Nephron progenitor cell (in vitro differentiated cells): ENCODE data around the gene RALGAPB.
A peak's percentile ranks its signal among the peaks of the same experiment; 100 is the strongest.

ENCODE experiments used
- DNase-seq: peaks from one replicate; pipeline ENCODE4 v3.0.0; 2021
- H3K27ac Mint-ChIP-seq: 2 replicates; pipeline ENCODE4 v1.8.0; 2021; ENCODE audit warnings: mild to moderate bottlenecking, moderate library complexity, mixed read lengths
- H3K27me3 Mint-ChIP-seq: 2 replicates; pipeline ENCODE4 v1.8.0; 2021; ENCODE audit warnings: mild to moderate bottlenecking, low read depth, mixed read lengths; ENCODE audit not compliant: poor library complexity
- H3K36me3 Mint-ChIP-seq: 2 replicates; pipeline ENCODE4 v1.8.0; 2021; ENCODE audit warnings: low read depth, mixed read lengths
- H3K4me1 Mint-ChIP-seq: 2 replicates; pipeline ENCODE4 v1.8.0; 2021; ENCODE audit warnings: mixed read lengths
- H3K4me3 Mint-ChIP-seq: 2 replicates; pipeline ENCODE4 v1.8.0; 2021; ENCODE audit warnings: mild to moderate bottlenecking, moderate library complexity, mixed read lengths
- H3K9me3 Mint-ChIP-seq: 2 replicates; pipeline ENCODE4 v1.8.0; 2021; ENCODE audit warnings: mild to moderate bottlenecking, moderate library complexity, mixed read lengths
- TF ChIP-seq, protein P1 (sequence below): fragments of 200-600 bp; sonication (generic); IDR thresholded peaks from 2 replicates; pipeline ENCODE4 v1.5.0; 2021; ENCODE audit warnings: antibody characterized with exemption

Gene RALGAPB

DNA sequence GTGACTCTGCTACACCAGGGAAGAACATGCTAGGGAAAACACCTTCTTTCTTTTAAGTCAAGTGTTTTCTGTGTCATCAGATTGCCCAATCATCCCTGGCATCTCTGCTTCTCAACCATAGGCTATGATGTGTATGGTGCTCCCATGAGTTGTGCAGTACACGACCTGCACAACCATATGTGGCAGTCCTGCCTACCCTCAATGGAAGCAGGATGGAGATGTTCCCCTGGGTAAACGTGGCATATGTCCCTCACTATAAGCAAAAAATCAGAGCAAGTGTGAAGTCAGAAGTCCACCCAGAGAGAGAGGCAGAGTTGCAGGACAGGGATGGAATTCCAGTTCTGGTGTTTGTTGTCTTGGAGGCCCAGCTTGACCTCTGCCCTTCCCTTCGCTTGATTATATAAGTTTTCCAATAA lies 27.3 kb upstream of the RALGAPB start:
- Mint-ChIP-seq H3K9me3 (no peaks in the 10 kb centered on the region), H3K27me3 (peaks cover 27% of the 10 kb centered on the region), H3K36me3 (peaks cover 18% of the 10 kb centered on the region), H3K27ac (no peak overlapping the region), H3K4me3 (peak overlapping the region; percentile 35), H3K4me1 (peaks cover 35% of the 10 kb centered on the region)
- TF ChIP-seq, protein P1, sequence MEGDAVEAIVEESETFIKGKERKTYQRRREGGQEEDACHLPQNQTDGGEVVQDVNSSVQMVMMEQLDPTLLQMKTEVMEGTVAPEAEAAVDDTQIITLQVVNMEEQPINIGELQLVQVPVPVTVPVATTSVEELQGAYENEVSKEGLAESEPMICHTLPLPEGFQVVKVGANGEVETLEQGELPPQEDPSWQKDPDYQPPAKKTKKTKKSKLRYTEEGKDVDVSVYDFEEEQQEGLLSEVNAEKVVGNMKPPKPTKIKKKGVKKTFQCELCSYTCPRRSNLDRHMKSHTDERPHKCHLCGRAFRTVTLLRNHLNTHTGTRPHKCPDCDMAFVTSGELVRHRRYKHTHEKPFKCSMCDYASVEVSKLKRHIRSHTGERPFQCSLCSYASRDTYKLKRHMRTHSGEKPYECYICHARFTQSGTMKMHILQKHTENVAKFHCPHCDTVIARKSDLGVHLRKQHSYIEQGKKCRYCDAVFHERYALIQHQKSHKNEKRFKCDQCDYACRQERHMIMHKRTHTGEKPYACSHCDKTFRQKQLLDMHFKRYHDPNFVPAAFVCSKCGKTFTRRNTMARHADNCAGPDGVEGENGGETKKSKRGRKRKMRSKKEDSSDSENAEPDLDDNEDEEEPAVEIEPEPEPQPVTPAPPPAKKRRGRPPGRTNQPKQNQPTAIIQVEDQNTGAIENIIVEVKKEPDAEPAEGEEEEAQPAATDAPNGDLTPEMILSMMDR: no peak
- DNase-seq: no peak

GRCh38 chr20:38445901-38446425 lies 26.7 kb upstream of the RALGAPB start:
- Mint-ChIP-seq H3K9me3 (no peaks in the 10 kb centered on the region), H3K27me3 (peaks cover 27% of the 10 kb centered on the region), H3K36me3 (peaks cover 23% of the 10 kb centered on the region), H3K4me1 (peaks cover 35% of the 10 kb centered on the region), H3K27ac (no peak overlapping the region), H3K4me3 (peak overlapping the region; percentile 87)
- DNase-seq: no peak
- TF ChIP-seq, protein P1: no peak

- peaks cover 27% of the 10 kb centered on the region for H3K27me3 Mint-ChIP-seq
- no peaks in the 10 kb centered on the region for H3K9me3 Mint-ChIP-seq
- H3K4me1 Mint-ChIP-seq: peaks cover 33% of the 10 kb centered on the region
- TF ChIP-seq, protein P1: peak; percentile 95
- peak overlapping the region; percentile 81 for H3K27ac Mint-ChIP-seq
- DNase-seq: peak; percentile 97
- peak overlapping the region; percentile 87 for H3K4me3 Mint-ChIP-seq
- peaks cover 26% of the 10 kb centered on the region for H3K36me3 Mint-ChIP-seq
These were observed 26.0 kb upstream of the RALGAPB start for GRCh38 chr20:38446441-38447209.

DNA sequence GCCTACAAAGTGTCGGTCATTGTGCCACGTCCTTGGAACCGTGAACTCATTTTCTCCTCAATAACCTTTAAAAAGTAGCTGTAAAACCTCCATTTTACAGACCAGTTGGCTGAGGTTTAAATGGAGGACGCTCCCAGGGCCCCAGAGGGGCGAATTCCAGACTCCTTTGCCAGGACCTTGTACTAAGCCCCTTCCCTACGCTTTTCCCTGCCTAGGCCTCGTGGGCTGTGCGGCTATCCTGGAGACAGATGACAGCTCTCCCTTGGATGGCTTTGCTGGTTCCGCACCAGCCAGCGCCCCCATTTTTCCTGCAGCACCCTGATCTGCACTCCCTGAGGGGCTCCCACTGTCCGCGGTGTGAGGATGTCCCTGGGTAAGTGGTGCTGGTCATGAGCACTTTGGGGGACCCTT lies 25.4 kb upstream of the RALGAPB start:
- peaks cover 30% of the 10 kb centered on the region for H3K36me3 Mint-ChIP-seq
- H3K27me3 Mint-ChIP-seq: peaks cover 21% of the 10 kb centered on the region
- peaks cover 27% of the 10 kb centered on the region for H3K4me1 Mint-ChIP-seq
- no peaks in the 10 kb centered on the region for H3K9me3 Mint-ChIP-seq
- peak overlapping the region; percentile 81 for H3K27ac Mint-ChIP-seq
- H3K4me3 Mint-ChIP-seq: peak overlapping the region; percentile 87
- TF ChIP-seq, protein P1: no peak
- no peak for DNase-seq

- H3K27ac Mint-ChIP-seq: no peak overlapping the region
These were observed 24.5 kb upstream of the RALGAPB start for GRCh38 chr20:38447931-38448675.

More at GRCh38 chr20:38447931-38448675, 24.5 kb upstream of the RALGAPB start:
- no peak for DNase-seq
- peaks cover 31% of the 10 kb centered on the region for H3K36me3 Mint-ChIP-seq
- peaks cover 16% of the 10 kb centered on the region for H3K27me3 Mint-ChIP-seq
- H3K4me3 Mint-ChIP-seq: peak overlapping the region; percentile 87
- H3K4me1 Mint-ChIP-seq: peaks cover 32% of the 10 kb centered on the region
- H3K9me3 Mint-ChIP-seq: no peaks in the 10 kb centered on the region
- TF ChIP-seq, protein P1: no peak
